Kidney tubule cell (primary cell): ENCODE results near the gene ABTB2.

Source experiments
- DNase-seq: peaks from one replicate; pipeline ENCODE4 v3.0.0-alpha.2; 2018; ENCODE audit warnings: low spot score

ABTB2 gene

GRCh38 chr11:34105079-34105956 is 252.5 kb downstream of the ABTB2 start, which contains the start of gene NAT10:
Gene NAT10, plus strand, starts transcription at chr11:34105629. Its CDS starts 2,597 bp downstream, at chr11:34108226.
- peak; percentile 99 for DNase-seq

- DNase-seq, result no peak
Observed at GRCh38 chr11:34104680-34105078, 253.1 kb downstream of the ABTB2 start.
